Heart left ventricle (tissue), 13 donors: ENCODE results near the gene NID2.

Source experiments
- POLR2A ChIP-seq, 2 donors: fragments of 450-650 bp; IDR thresholded peaks; one replicate each; pipeline ENCODE4 v1.6.1; 2017; ENCODE audit warnings: antibody characterized with exemption in 2 of 2, mild to moderate bottlenecking in 2 of 2, moderate library complexity in 2 of 2
- TF ChIP-seq, protein P1 (sequence below), 12 donors: fragments of 200-600 bp; sonication (generic) in 4 of 12; IDR thresholded peaks; one replicate each; pipeline versions ENCODE4 v1.5.0 to v1.8.0; 2018 to 2022; ENCODE audit warnings: antibody characterized with exemption in 12 of 12, mild to moderate bottlenecking in 5 of 12
- donor health status: ischemic (EF 13 %, LVEDD 7.1; RV severe dilation, severe dysfunction).
- donor health status: DM: no; HTN: yes; CAD: no.
- donor health status: DM: no; HTN: no; CAD: no.
- donor health status: ischemic (EF 25% LVEDD 6.9; RV normal size, moderate dysfunction).
- donor health status: ischemic (EF 25% LVEDD 5.7; RV mildly dilated, moderate dysfunction).
- donor health status: ischemic (EF 35%, LVEDD 5.7; RV mildly dilated, moderate dysfunction).
- donor health status: nonischemic (EF 11% LVEDD 7.7; RV severe dilation, severe dysfunction).
- donor health status: DM: yes; HTN: yes; CAD: no.
- donor health status: PGD.
- donor health status: ischemic (EF 29% LVEDD 5.4; RV normal size, mild dysfunction).
- donor health status: nonischemic (EF 23%, LVEDD 6.1; RV moderate dilation, normal function).

DNA sequence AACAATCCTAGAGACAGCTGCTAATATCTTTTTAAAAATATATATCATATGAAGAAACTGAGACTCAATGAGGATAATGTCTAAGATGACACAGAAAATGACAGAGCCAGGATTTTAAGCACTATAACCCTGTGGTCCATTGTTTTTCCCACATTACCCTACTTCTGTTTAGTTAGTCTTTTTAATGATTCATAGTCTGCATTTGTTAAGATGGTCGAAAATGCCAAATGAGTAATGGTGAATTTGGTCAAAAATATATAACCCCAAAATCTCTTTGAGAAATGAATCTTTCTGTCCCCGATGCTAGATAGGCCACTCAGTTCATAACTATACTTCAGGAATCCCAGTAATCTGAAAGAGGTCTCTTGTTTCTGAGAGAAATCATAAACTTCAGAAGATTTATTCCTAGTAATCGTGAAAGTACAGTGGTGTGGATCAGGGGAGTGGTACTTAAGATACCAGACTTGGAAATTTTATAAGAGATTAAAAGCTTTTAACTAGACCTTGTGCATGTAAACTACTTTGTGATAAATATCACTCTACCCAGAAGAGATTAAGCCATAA, 68.8 kb downstream of the NID2 start:
- TF ChIP-seq, protein P1, sequence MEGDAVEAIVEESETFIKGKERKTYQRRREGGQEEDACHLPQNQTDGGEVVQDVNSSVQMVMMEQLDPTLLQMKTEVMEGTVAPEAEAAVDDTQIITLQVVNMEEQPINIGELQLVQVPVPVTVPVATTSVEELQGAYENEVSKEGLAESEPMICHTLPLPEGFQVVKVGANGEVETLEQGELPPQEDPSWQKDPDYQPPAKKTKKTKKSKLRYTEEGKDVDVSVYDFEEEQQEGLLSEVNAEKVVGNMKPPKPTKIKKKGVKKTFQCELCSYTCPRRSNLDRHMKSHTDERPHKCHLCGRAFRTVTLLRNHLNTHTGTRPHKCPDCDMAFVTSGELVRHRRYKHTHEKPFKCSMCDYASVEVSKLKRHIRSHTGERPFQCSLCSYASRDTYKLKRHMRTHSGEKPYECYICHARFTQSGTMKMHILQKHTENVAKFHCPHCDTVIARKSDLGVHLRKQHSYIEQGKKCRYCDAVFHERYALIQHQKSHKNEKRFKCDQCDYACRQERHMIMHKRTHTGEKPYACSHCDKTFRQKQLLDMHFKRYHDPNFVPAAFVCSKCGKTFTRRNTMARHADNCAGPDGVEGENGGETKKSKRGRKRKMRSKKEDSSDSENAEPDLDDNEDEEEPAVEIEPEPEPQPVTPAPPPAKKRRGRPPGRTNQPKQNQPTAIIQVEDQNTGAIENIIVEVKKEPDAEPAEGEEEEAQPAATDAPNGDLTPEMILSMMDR (IDR thresholded peaks at IDR 0.05), result no peak
- TF ChIP-seq POLR2A (IDR thresholded peaks at IDR 0.05), result no peak
